Measurements from ENCODE around the gene HSPA1L.
"Not testable (repeated sequence)": the region's sequence is repeated elsewhere in the genome, so short reads cannot be mapped to it uniquely, and the experiment has no call there.

Gene HSPA1L

DNA sequence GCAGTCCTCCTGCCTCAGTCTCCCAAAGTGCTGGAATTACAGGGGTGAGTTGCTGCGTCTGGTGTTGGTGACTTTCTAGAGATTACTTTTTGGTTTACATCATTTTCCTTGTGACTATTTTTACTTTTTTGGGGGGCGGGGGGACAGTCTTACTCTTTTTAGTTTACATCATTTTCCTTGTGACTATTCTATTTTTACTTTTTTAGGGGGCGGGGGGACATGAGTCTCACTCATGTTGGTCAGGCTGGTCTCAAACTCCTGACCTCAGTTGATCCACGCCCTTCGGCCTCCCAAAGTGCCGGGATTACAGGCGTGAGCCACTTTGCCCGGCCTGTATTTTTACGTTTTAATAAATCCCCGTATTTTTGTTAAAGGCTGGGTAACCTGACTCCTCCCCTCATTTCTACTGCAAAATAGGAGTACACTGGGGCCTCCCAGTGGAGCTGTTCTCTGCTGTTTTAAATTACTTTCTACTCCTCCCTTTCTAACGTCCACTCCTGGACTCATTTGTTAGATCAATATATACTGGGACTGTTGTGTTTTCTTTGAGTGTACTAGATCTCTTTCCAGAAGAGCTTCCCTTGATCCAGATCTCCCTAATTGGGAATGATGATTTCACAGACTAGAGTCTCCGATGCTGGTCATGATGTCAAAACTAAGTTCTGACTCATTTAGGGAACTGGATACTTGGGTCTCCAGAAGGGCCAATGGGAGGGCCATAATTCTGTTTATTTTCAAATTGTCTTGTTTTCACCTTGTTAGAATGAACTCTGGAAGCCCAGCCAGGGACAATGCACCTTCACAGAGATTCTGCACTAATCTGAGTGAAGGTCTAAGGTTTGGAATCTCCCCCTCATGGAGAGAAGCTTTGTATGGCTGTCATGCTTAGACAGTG is 21.6 kb upstream of the HSPA1L start:
- DNase-seq = no peak

DNA sequence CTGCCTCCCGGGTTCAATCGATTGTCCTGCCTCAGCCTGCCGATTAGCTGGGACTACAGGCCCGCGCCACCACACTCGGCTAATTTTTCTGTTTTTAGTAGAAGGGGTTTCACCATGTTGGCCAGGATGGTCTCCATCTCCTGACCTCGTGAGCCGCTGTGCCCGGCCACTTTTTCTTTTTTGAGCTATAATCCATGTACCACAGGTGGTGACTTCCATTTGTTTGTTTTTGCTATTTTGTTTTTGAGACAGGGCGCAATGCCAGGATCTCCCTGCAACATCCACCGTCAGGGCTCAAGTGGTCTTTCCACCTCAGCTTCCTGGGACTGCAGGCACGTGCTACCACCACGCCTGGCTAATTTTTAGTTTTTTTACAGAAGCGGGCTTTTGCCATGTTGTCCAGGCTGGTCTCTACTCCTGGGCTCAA is 21.0 kb upstream of the HSPA1L start:
- no peak for DNase-seq

DNA sequence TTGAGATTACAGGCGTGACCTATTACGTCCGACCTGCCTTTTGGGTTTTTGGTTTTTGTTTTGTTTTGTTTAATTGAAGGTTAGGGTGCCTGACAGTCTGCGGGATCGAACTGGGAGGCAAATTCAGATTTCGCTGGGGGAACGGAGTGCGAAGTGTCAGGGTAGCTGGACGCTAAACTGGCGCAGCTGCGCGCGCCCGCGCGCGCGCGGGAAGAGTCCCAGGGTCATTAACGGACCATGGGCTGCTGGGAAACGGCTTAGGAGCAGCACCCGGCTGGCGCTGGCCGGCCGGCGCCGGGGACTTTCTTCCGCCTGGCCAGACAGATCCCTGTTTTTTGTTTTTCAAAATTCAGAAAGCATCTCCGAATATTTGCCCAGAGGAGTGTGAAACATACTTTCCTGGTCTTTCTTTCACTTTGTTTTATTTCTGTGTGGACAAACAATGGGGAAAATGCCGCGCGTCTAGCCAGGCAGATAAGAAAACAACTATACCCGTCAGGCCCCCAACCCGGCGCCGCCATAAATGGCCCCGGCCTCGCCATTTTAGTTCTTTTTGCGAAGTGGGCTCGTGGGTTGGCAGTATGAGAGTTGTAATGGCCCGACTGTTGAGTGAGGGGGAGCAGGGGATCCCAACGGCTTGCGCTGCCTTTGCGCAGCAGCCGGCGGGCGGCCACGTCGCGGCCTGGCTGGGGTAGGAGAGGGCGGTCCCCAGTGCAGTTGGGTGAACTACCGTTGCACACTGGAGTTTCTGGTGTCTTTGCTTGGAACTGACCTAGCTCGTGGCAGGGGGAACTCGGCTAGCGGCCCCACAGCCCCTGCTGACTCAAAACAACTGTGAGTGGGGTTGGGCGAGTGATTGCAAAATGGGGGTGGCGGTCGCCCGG is 19.5 kb upstream of the HSPA1L start:
- DNase-seq = peak; percentile 41

DNA sequence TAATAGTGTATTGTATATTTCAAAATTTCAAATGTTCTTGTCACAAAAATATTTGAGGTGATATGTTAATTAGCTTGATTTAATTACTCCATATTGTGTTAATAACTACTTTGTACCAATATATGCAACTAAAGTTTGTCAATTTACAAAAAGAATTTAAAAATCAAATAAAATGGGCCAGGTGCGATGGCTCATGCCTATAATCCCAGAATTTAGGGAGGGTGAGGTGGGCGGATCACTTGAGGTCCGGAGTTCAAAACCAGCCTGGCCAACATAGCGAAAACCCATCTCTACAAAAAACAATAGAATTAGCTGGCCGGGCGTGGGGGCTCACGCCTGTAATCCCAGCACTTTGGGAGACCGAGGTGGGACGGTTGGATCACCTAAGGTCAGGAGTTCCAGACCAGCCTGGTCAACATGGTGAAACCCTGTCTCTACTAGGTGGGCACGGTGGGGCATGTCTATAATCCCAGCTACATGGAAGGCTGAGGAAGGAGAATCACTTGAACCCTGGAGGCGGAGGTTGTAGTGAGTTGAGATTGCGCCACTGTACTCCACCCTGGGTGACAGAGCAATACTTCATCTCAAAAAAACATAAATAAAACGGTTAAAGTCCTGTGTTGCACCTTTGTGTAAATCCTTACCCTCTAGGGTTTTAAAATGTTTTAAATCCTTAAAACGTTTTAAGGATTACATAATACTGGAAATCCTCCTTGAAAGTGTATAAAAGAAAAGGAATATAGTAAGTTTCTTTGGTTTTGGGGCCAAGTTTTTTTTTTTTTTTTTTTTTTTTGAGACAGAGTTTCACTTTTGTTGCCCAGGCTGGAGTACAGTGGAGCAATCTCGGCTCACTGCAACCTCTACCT is 16.5 kb upstream of the HSPA1L start:
- no peak for DNase-seq

DNA sequence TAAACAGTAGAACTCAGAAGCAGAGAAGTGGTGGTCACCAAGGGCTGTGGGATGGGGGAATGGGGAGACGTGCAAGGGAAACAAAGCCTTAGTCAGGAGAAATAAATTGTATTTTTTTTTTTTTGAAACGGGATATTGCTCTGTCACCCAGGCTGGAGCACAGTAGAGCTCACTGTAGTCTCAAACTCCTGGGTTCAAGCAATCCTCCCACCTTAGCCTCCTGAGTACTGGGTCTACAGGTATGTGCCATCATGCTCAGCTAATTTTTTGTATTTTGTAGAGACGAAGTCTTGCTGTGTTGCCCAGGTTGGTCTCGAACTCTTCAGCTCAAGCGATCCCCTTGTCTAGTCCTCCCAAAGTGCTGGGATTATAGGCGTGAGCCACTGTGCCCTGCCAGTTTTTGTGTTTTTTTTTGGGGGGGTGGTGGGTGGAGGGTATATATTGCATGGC is 15.8 kb upstream of the HSPA1L start:
- no peak for DNase-seq

DNA sequence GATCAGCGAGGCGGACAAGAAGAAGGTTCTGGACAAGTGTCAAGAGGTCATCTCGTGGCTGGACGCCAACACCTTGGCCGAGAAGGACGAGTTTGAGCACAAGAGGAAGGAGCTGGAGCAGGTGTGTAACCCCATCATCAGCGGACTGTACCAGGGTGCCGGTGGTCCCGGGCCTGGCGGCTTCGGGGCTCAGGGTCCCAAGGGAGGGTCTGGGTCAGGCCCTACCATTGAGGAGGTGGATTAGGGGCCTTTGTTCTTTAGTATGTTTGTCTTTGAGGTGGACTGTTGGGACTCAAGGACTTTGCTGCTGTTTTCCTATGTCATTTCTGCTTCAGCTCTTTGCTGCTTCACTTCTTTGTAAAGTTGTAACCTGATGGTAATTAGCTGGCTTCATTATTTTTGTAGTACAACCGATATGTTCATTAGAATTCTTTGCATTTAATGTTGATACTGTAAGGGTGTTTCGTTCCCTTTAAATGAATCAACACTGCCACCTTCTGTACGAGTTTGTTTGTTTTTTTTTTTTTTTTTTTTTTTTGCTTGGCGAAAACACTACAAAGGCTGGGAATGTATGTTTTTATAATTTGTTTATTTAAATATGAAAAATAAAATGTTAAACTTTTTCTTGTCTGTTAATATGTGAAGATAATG is 14.7 kb upstream of the HSPA1L start:
- no peak for DNase-seq

DNA sequence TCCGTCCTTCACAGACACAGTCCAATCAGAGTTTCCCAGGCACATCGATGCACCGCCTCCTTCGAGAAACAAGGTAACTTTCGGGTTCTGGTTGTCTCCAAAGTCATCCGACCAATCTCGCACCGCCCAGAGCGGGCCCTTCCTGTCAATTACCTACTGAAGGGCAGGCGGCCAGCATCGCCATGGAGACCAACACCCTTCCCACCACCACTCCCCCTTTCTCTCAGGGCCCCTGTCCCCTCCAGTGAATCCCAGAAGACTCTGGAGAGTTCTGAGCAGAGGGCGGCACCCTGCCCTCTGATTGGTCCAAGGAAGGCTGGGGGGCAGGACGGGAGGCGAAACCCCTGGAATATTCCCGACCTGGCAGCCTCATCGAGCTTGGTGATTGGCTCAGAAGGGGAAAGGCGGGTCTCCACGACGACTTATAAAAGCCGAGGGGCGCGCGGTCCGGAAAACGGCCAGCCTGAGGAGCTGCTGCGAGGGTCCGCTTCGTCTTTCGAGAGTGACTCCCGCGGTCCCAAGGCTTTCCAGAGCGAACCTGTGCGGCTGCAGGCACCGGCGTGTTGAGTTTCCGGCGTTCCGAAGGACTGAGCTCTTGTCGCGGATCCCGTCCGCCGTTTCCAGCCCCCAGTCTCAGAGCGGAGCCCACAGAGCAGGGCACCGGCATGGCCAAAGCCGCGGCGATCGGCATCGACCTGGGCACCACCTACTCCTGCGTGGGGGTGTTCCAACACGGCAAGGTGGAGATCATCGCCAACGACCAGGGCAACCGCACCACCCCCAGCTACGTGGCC is 12.4 kb upstream of the HSPA1L start, which contains the start of gene HSPA1B:
Gene HSPA1B, plus strand, starts transcription at position 453 of the 794 bp plus-strand sequence. Its CDS starts 213 bp downstream, at position 666.
- peak; percentile 54 for DNase-seq

DNA sequence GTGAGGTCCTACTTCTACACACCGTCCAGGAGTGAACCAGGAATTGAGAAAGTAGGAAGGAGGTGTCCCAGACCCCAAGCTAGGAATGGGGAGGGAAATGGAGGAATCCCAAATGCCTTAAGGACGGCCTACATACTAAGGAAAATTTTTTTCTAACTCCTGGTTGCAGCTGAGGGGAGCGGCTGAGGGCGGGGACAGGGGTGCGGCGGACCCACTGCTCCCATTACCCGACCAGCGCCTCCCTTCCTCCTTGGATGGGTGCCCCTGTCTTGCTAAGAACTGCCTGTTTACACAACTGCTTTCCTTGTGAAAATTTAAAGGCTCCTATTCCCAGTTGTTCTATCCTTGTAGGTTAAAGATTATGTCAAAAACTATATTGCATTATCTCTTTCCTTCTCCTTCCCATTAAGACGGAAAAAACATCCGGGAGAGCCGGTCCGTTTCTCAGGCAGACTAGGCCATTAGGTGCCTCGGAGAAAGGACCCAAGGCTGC is 11.8 kb upstream of the HSPA1L start:
- no peak for DNase-seq

DNA sequence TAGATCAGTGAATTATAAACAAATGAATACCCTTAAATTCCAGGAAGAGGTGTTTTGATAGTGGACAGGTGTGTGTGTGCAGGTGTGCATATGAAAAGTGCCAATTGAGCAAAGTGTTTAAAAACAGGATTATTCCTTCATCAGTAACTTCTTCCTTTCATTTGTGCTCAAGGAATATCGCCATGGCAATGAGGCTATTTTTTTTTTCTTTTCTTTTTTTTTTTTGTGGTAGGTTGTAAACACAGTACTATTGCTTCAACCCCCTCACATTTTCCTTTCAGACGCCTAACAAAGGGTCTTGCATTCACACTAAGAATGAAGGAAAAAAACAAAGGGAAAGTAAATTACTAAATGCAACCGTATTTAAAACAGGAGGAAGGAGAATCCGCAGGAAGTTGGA is 10.5 kb upstream of the HSPA1L start:
- no peak for DNase-seq

DNA sequence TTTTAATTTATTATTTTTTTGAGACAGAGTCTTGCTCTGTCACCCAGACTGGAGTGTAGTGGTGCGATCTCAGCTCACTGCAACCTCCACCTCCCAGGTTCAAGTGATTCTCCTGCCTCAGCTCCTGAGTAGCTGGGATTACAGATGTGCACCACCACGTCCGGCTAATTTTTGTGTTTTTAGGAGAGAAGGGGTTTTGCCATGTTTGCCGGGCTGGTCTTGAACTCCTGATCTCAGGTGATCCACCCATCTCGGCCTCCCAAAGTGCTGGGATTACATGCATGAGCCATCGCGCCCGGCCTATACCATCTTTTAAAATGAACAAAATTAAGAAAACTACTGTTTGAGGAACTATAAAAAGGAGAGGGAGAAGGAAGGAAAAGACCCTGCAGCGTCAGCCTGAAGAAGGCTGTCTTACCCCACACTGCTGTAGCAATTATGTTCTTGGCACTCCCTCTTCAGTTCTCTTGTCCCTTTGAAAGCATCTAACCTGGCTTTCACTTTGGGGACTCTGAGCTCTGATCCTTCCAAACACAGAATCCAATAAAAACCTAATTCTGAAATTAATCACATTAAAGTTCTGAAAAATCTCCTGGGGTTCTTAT is 8.6 kb upstream of the HSPA1L start:
- not testable (repeated sequence) for DNase-seq

DNA sequence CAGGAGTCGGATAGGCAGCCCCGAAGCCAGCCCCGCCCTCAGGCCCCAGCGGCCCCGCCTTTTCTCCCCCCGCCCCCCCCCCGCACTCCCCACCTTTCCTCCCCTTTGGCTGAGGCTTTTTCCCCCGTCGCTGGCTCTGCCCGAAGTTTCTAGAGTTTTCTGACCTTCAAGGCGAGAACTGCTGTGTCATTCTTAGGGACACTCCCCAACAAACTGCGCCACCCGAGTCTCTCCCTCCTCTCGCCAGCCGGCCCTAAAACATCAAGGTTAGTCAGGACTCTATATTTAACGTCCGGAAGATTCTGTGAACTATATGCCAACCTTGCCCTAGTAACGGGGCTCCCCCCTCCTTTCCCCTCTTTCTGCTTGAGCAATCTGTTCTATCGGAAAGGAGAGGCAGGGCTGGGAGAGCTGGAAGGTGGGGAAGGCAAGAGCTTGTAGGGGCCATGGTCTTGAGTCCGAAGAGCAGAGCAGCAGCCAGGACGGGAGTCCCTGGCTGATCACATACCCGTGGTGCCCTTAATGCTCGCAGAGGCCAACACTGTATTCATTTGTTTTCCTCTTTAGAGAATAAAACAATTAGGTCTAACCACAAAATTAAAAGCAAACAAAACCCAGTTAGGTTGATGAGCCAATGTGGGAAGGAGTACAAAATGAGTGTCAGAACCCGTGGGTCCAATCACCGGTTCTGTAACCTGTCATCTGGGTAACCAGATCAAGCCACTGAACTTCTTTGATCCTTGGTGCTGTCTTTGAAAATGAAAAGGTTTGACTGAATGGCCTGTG is 7.1 kb upstream of the HSPA1L start:
- no peak for DNase-seq

DNA sequence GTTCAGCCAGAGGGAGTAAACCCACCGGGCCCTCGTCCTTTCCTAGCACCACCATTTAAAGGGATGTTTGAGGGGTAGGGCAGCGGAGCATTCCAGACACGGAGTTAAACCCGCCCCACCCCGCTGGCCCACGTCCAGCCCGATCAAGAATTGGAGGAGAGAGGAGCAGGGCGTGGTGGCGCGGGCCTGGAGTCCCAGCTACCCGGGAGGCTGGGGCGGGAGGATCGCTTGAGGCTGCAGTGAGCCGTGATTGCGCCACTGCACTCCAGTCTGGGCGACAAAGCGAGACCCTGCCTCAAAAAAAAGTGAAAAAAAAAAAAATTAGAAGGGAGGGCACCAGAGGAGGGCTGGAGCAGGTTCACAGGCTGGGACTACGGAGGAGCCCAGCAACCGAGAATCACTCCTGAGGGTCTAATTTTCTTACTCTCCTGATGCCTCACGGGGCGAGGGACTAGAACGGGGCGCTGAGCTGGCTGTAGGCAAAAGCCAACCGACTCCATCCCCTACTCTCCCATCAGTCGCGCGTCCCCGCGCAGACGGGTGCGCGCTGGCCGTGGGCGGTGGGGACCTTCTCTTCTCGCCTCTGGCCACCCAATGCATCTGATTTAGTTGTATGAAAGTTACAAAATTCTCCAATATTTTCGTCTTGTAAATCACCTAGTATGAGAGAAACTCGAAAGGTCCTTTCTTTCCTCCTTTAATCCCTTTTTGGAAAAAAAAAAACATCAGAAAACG is 6.4 kb upstream of the HSPA1L start:
- DNase-seq = no peak

DNA sequence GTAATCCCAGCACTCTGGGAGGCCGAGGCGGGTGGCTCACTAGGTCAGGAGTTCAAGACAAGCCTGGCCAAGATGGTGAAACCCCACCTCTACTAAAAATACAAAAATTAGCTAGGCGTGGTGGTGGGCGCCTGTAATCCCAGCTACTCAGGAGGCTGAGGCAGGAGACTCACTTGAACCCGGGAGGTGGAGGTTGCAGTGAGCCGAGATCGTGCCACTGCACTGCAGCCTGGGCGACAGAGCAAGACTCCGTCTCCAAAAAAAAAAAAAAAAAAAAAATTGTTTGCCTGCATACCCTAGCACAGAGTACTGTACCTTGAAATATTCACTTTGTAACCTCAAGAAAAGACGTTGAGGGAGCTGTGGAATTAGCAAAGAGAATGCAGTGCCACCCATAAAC is 5.3 kb upstream of the HSPA1L start:
- not testable (repeated sequence) for DNase-seq

DNA sequence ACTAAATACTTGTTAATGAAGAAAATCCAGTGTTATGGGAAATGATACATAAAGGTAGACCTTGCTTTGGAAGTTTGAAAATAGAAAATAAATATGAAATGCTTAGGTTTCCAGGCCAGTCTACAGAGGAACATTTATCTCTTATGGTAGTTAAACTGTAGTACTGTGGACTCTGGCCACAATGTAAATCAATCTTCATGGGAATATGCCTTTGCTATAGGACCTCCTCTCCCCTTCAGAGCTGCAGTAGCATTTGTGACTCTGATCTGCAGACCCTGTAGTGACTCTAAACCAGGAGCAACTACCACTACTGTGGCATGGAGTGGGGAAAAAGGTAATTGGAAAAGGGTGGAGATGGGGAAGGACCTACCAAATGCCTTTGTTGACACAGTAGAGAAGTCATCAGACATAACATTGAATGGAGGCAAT is 4.8 kb upstream of the HSPA1L start:
- DNase-seq = no peak

DNA sequence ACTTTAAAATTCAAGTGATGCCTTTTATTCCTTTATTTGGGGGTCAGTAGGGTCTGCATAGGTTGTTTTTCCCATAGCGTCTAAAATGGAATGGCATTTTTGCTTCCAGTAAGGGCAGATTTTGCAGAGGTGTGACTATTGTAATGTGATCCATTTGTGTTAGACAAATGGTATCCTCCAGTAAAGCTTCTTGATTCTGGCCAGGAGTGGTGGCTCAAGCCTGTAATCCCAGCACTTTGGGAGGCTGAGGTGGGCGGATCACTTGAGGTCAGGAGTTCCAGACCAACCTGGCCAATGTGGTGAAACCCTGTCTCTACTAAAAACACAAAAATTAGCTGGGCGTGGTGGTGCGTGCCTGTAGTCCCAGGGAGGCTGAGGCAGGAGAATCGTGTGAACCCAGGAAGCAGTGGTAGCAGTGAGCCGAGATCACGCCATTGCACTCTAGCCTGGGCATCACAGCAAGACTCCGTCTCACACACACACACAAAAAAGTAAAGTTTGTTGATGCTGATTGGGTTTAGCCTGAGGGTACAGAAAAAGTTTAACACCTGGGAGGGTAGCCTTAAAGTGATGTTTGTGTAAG is 2.9 kb upstream of the HSPA1L start:
- not testable (repeated sequence) for DNase-seq

DNA sequence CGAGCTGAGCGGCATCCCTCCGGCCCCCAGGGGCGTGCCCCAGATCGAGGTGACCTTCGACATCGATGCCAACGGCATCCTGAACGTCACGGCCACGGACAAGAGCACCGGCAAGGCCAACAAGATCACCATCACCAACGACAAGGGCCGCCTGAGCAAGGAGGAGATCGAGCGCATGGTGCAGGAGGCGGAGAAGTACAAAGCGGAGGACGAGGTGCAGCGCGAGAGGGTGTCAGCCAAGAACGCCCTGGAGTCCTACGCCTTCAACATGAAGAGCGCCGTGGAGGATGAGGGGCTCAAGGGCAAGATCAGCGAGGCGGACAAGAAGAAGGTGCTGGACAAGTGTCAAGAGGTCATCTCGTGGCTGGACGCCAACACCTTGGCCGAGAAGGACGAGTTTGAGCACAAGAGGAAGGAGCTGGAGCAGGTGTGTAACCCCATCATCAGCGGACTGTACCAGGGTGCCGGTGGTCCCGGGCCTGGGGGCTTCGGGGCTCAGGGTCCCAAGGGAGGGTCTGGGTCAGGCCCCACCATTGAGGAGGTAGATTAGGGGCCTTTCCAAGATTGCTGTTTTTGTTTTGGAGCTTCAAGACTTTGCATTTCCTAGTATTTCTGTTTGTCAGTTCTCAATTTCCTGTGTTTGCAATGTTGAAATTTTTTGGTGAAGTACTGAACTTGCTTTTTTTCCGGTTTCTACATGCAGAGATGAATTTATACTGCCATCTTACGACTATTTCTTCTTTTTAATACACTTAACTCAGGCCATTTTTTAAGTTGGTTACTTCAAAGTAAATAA is 2.2 kb upstream of the HSPA1L start:
- not testable (repeated sequence) for DNase-seq

DNA sequence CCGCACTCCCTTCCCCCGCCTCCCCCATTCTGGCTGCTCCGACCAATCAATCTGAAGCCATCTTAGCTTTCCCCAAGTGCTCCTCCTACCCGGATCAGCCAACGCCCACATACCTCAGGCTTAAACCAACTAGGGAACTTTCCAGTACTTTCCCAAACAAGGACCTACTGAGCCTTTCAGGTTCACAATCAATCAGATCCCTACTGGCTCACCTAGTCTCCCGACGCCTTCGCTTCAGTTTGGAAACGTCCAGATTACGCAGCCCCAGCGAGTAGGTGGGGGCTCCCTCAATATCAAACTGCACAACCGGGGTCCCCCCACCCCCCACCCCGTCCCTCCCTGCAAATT is 432 bp downstream of the HSPA1L start:
- no peak for DNase-seq

DNA sequence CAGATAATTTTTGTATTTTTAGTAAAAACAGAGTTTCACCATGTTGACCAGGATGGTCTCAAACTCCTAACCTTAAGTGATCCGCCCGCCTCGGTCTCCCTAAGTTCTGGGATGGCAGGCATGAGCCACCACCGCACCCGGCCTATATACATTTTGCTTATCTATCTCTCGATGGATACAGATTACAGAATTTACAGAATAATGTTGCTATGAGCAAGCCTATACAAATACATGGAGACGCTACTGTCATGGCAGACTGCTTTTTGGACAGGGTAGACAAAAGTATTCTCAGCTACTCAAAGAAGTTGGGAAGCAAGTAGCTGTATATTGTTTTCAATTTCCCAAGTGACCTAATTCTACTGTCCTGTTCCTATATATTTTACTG is 1.6 kb downstream of the HSPA1L start:
- no peak for DNase-seq
